NCI-H2107 (cell line): Measurements from ENCODE around the gene ATG7.

ENCODE experiments used
- DNase-seq: peaks from one replicate; lab custom pipeline; 2025; lab: John Stamatoyannopoulos, UW

The ATG7 gene

DNA sequence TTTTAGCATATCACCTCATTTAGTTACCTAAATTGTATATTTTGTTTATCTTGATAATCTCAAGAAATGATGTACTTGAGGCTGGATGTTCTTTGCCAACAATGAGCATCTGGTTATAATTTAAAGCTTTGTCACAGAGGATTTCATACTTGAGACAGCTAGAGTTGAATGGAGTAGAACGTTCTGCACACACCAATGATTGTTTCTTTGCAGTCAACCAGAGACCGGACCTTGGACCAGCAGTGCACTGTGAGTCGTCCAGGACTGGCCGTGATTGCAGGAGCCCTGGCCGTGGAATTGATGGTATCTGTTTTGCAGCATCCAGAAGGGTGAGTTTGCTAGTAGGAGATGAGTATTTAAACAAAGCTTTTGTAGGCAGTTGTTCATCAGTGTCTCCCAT, 90.4 kb downstream of the ATG7 start:
- no peak for DNase-seq

DNA sequence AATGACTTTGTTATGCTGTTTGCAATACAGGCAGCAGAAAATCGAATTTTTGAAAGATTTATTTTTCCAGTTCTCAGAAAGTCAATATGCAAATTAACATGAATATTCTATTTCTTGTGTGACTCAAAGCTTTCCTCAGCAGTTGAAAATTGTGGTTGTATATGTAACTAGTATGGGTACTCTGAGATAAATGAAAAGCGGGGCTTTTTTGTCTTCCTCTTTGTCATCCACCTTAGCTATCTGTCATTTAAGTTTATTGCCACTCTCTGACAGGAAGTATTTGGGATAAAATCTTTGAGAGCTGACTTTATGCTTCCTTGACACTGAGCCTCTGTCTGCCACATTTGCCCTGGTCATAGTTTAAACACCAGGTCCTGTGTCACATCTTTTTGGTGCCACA, 91.5 kb downstream of the ATG7 start:
- DNase-seq: no peak

- no peak for DNase-seq
These were observed 92.0 kb downstream of the ATG7 start for GRCh38 chr3:11364181-11364580.

DNA sequence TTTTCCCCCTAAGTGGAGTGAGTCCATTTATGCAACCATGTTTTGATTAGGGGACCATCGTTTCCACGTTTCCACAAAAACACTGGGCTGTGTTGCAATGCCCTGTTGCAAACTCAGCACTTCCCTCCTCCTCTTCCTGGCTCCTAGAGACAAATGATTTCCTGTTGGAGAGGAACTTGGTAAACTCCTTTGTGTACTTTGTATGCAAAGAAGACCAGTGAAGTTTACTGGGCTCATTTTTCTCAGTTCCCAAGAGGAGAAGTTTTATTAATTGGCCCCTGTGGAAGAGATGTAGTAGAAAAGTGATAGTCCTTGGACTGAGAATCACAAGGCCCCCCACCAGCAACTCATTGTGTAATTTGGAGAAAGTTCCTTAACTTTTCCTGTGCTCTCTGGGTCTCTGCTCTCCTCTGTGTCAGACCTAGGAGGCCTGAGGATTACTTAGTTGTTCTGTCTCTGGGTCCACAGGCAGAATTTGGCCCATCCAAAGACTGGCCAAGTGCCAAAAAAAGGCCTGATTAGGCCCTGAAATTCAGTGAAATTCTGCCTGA, 95.0 kb downstream of the ATG7 start:
- no peak for DNase-seq

DNA sequence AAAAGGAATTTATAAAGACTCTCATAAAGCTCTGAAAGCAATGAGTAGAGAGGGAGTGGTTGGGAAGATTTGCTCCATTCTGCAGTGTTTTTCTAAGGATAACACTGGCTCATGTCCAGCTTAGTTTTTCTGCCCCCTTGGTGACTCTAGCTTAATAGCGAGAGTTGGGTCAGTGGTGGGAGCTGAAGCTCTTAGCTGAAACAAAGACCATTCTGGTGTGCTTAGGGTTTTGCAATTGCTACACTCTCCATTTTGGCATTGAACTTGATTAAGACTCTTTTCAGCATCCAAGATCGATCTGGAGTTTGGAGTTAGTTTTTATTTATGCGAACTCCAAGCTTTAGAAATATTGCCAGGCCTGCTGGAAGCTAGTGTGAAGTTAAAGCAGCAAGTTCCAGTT, 98.0 kb downstream of the ATG7 start:
- DNase-seq: no peak

DNA sequence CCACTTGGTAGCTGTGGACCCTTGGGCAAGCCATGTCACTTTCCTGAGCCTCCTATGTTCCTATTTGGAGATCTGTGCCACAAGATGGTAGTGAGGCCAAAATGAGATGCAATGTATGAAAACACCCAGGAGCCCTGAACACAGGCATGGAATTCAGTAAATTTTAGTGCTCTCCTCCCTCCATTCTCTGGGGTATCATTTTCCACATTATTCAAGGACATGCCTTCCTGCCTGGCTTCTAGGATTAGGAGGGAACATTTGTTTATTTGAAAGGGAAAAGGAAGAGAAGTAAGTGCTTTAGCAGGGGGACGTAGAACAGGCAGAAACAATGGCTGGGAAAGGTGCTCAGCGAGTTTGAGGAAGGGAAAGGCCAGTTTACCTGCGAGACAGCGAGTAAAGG, 98.8 kb downstream of the ATG7 start:
- no peak for DNase-seq

GRCh38 chr3:11371747-11372146, 99.5 kb downstream of the ATG7 start:
- no peak for DNase-seq

- DNase-seq: no peak
These were observed 101.0 kb downstream of the ATG7 start for GRCh38 chr3:11373235-11373634.

GRCh38 chr3:11373654-11374053, 101.5 kb downstream of the ATG7 start:
- no peak for DNase-seq

GRCh38 chr3:11375333-11376088, 103.3 kb downstream of the ATG7 start:
- no peak for DNase-seq

DNA sequence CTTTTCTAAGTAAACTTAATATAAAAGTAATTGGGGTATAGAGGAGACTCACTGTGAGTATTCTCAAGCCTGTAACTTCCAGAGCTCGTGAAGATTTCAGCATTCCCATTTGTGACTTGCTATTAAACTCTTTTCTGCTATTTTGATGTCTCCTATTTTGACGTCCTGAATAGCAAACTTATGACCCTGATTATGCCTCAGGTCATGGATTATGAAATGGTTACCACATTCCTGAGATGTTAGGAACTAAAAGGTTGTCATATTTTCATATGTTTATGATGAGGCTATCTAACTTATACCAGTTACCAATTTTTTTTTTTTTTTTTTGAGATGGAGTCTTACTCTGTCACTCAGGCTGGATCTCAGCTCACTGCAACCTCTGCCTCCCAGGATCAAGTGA, 105.5 kb downstream of the ATG7 start:
- DNase-seq: no peak

- DNase-seq: no peak
These were observed 107.1 kb downstream of the ATG7 start for GRCh38 chr3:11379238-11379823.

GRCh38 chr3:11379824-11380701, 107.9 kb downstream of the ATG7 start:
- DNase-seq: no peak

DNA sequence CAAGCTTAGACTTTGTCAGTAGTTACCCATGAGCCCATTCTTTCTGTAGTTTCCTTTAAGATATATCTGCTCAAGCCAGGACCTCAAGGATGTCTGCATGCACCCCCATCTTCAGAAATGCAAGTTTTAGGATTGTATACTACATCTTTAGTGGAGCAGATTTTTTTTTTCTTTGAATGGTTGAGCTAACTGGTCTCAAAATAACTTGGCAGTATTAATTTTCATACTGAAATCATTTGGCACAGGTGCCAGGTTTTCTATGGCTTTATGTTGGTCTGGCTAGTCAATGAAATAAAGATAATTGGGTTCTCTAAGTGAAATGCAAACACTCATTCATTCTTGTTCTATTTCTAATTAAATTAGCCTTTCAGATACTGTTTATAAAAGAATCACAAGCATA, 108.9 kb downstream of the ATG7 start:
- DNase-seq: no peak

GRCh38 chr3:11381563-11381962, 109.4 kb downstream of the ATG7 start:
- DNase-seq: no peak

DNA sequence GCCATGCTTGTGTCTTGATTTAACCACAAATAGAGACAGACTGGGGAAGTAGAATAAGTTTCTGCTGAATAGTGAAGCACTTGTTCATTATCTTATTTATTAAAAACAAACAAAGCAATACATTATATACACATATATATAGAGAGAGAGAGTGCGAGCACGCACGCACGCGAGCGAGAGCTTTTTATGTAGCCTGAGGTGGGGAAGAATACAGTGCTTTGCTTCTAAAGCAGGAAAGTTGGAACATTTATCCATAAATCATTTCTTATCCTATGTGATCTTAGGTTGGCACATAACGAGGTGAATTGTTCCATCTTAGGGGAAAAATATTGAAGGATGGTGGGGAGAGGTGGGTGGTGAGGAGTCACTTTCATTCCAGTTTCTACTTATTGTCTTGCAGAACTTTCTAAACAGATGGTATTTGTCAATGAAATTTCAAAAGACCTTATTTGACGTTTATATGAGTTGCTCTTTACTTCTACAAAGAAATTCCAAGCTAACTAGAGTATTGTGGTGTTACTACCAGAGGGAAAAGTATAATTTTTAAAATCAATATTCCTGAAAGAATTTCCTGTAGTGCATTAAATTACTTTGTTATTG, 110.0 kb downstream of the ATG7 start:
- DNase-seq: no peak

DNA sequence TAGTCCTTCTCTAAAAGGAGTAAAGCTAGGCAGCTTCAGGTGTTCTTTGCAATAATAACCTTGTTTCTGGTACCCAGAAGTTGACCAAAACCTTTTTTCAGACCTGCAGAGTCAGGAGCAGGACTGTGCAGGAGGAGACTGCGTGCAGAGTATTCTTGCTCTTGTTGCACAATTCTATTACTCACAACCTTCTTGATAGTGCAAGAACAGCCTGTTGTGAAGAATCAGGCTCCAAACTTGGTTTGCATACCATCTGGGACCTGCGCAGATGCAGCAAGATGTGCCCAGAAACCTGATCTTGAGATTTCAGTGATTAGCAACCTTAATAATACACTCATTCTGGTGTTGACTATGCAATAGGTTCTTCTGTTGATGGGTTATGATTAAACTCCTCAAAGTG, 111.9 kb downstream of the ATG7 start:
- no peak for DNase-seq

DNA sequence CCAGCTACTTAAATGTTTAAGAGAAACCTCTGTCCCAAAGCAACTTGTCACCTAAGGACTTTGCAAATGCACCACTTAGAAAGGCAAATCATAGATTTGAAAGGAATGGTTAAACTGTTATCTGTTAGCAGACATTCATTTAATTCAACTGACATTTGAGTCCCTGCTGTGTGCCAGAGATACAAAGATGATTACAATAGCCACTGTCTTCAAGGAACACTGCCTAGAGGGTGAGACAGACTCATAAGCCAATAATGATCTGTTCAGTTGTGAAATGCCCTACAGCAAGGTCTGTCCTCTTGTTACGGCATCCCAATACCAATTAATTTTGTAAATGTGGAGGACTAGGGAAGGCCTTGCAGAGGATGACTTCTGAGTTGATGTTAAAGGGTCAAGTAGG, 113.1 kb downstream of the ATG7 start:
- no peak for DNase-seq

- no peak for DNase-seq
These were observed 113.7 kb downstream of the ATG7 start for GRCh38 chr3:11385891-11386290.

- DNase-seq: no peak
These were observed 114.4 kb downstream of the ATG7 start for GRCh38 chr3:11386465-11387113.

GRCh38 chr3:11389386-11390268, 117.4 kb downstream of the ATG7 start:
- no peak for DNase-seq
